H9 (cell line): ENCODE data around the gene ATP5PB. TPM values are rescaled to one million over a fixed set of nuclear protein-coding genes. Genes with fewer than 3 reads are reported as not detected.

ENCODE experiments used
- DNase-seq: peaks from one replicate; pipeline ENCODE4 v3.0.0-alpha.2; 2017
- H2AFZ ChIP-seq: one replicate; pipeline ENCODE4 v1.6.1; 2013; ENCODE audit warnings: mild to moderate bottlenecking, low read length, control low read depth, moderate library complexity
- H2AK5ac ChIP-seq: 2 replicates; pipeline ENCODE4 v1.6.1; 2013; ENCODE audit warnings: low read length, control low read depth, mixed read lengths; ENCODE audit not compliant: insufficient read length
- H2BK120ac ChIP-seq: one replicate; pipeline ENCODE4 v1.6.1; 2013; ENCODE audit warnings: low read depth, mild to moderate bottlenecking, low read length, control low read depth, inconsistent platforms; ENCODE audit not compliant: poor library complexity, severe bottlenecking
- H2BK12ac ChIP-seq: 2 replicates; pipeline ENCODE4 v1.6.1; 2013; ENCODE audit warnings: low read length, control low read depth, mixed read lengths, low read depth; ENCODE audit not compliant: insufficient read length
- H2BK15ac ChIP-seq: 2 replicates; pipeline ENCODE4 v1.6.1; 2013; ENCODE audit warnings: low read depth, low read length, control low read depth
- H2BK20ac ChIP-seq: one replicate; pipeline ENCODE4 v1.6.1; 2013; ENCODE audit warnings: low read depth, mild to moderate bottlenecking, low read length, control low read depth, inconsistent platforms; ENCODE audit not compliant: poor library complexity, severe bottlenecking
- H2BK5ac ChIP-seq: 2 replicates; pipeline ENCODE4 v1.6.1; 2013; ENCODE audit warnings: low read length, control low read depth, mixed read lengths; ENCODE audit not compliant: insufficient read length
- H3K14ac ChIP-seq: 2 replicates; pipeline ENCODE4 v1.6.1; 2013; ENCODE audit warnings: low read length, control low read depth; ENCODE audit not compliant: insufficient read depth
- H3K18ac ChIP-seq: 2 replicates; pipeline ENCODE4 v1.6.1; 2013; ENCODE audit warnings: low read depth, mild to moderate bottlenecking, mixed read lengths, low read length, control low read depth; ENCODE audit not compliant: insufficient read length
- H3K23ac ChIP-seq: 2 replicates; pipeline ENCODE4 v1.6.1; 2013; ENCODE audit warnings: low read length, control low read depth, mixed read lengths, low read depth; ENCODE audit not compliant: insufficient read length
- H3K23me2 ChIP-seq: 2 replicates; pipeline ENCODE4 v1.6.1; 2013; ENCODE audit warnings: low read depth, mild to moderate bottlenecking, mixed read lengths, low read length, control low read depth; ENCODE audit not compliant: insufficient read length, poor library complexity, severe bottlenecking
- H3K27ac ChIP-seq: 2 replicates; pipeline ENCODE4 v1.5.1; 2013; ENCODE audit warnings: low read length, control low read depth, mixed read lengths, low read depth; ENCODE audit not compliant: insufficient read length
- H3K27me3 ChIP-seq: 2 replicates; pipeline ENCODE4 v1.6.1; 2013; ENCODE audit warnings: low read length, control low read depth, inconsistent platforms; ENCODE audit not compliant: insufficient read depth
- H3K4ac ChIP-seq: 2 replicates; pipeline ENCODE4 v1.6.1; 2013; ENCODE audit warnings: low read depth, mild to moderate bottlenecking, control low read depth, inconsistent platforms, low read length, moderate library complexity
- H3K4me1 ChIP-seq: 2 replicates; pipeline ENCODE4 v1.6.1; 2013; ENCODE audit warnings: low read length, control low read depth, inconsistent platforms; ENCODE audit not compliant: insufficient read depth
- H3K4me2 ChIP-seq: 2 replicates; pipeline ENCODE4 v1.6.1; 2013; ENCODE audit warnings: low read length, control low read depth, mixed read lengths; ENCODE audit not compliant: insufficient read length, insufficient read depth
- H3K56ac ChIP-seq: 2 replicates; pipeline ENCODE4 v1.6.1; 2013; ENCODE audit warnings: low read depth, mild to moderate bottlenecking, mixed read lengths, low read length, control low read depth; ENCODE audit not compliant: insufficient read length
- H3K79me1 ChIP-seq: 2 replicates; pipeline ENCODE4 v1.6.1; 2013; ENCODE audit warnings: low read depth, mild to moderate bottlenecking, moderate library complexity, low read length, control low read depth, inconsistent platforms; ENCODE audit not compliant: insufficient read depth, poor library complexity, severe bottlenecking
- H3K79me2 ChIP-seq: 2 replicates; pipeline ENCODE4 v1.6.1; 2013; ENCODE audit warnings: low read length, control low read depth, inconsistent platforms; ENCODE audit not compliant: insufficient read depth
- H3K9ac ChIP-seq: 2 replicates; pipeline ENCODE4 v1.6.1; 2013; ENCODE audit warnings: low read length, control low read depth, mixed read lengths; ENCODE audit not compliant: insufficient read length; ENCODE audit errors: extremely low read depth
- H3K9me3 ChIP-seq: one replicate; pipeline ENCODE4 v1.6.1; 2013; ENCODE audit warnings: low read depth, low read length, inconsistent platforms; ENCODE audit not compliant: control insufficient read depth
- H3T11ph ChIP-seq: one replicate; pipeline ENCODE4 v1.6.1; 2013; ENCODE audit warnings: mild to moderate bottlenecking, low read length, control low read depth, inconsistent platforms
- H4K20me1 ChIP-seq: one replicate; pipeline ENCODE4 v1.6.1; 2013; ENCODE audit not compliant: control insufficient read depth, insufficient read length, insufficient read depth
- H4K5ac ChIP-seq: 2 replicates; pipeline ENCODE4 v1.6.1; 2013; ENCODE audit warnings: low read depth, mild to moderate bottlenecking, mixed read lengths, low read length, control low read depth; ENCODE audit not compliant: insufficient read length
- H4K8ac ChIP-seq: replicated peaks from 2 replicates; pipeline ENCODE4 v1.6.1; 2013; ENCODE audit warnings: low read length, control low read depth, mixed read lengths, low read depth; ENCODE audit not compliant: insufficient read length
- H4K91ac ChIP-seq: 2 replicates; pipeline ENCODE4 v1.6.1; 2013; ENCODE audit warnings: low read depth, mild to moderate bottlenecking, moderate library complexity, mixed read lengths, low read length, control low read depth; ENCODE audit not compliant: insufficient read length
- H3K27ac Mint-ChIP-seq, 3 experiments: 2 replicates in 2 of 3; 3 replicates in 1 of 3; pipeline ENCODE4 v1.8.0; 2020 to 2021; ENCODE audit warnings: mixed read lengths in 3 of 3, mild to moderate bottlenecking in 1 of 3, moderate library complexity in 1 of 3
- H3K27me3 Mint-ChIP-seq: 2 replicates; pipeline ENCODE4 v1.8.0; 2021; ENCODE audit warnings: low read depth, mild to moderate bottlenecking, moderate library complexity, mixed read lengths
- H3K36me3 Mint-ChIP-seq, 3 experiments: 2 replicates in 2 of 3; 3 replicates in 1 of 3; pipeline ENCODE4 v1.8.0; 2020 to 2021; ENCODE audit warnings: low read depth in 3 of 3, mixed read lengths in 3 of 3; ENCODE audit not compliant: insufficient read depth in 1 of 3
- H3K4me1 Mint-ChIP-seq, 2 experiments: 2 replicates each; pipeline ENCODE4 v1.8.0; 2020; ENCODE audit warnings: mixed read lengths in 2 of 2
- H3K4me3 Mint-ChIP-seq, 2 experiments: 2 replicates in 1 of 2; 3 replicates in 1 of 2; pipeline ENCODE4 v1.8.0; 2020 to 2021; ENCODE audit warnings: mild to moderate bottlenecking in 2 of 2, mixed read lengths in 2 of 2, moderate library complexity in 1 of 2
- H3K9me3 Mint-ChIP-seq, 2 experiments: 2 replicates in 1 of 2; 3 replicates in 1 of 2; pipeline ENCODE4 v1.8.0; 2020; ENCODE audit warnings: mild to moderate bottlenecking in 2 of 2, mixed read lengths in 2 of 2, moderate library complexity in 1 of 2
- CTCF ChIP-seq: fragments of 200-600 bp; sonication (generic); conservative IDR thresholded peaks from 3 replicates; pipeline ENCODE4 v1.8.0; 2021; ENCODE audit warnings: antibody characterized with exemption, mild to moderate bottlenecking
- WGBS: extraction: QIAGEN DNeasy Blood & Tissue Kit; methylation state at CpG from one replicate; pipeline ENCODE4 v1.1.7; 2013; ENCODE audit warnings: missing lambda C conversion rate, low lambda C conversion rate, mixed read lengths; ENCODE audit not compliant: insufficient read length; ENCODE audit errors: extremely low coverage; 5-methylcytosine and 5-hydroxymethylcytosine counted together
- total RNA-seq: library from RNA; stranded (reverse); gene quantifications from 2 replicates; pipeline ENCODE4 v1.2.1, GENCODE V29; 2021

Gene ATP5PB
- total RNA-seq, 1 experiment from 2014 or later, result 250 TPM

GRCh38 chr1:111474521-111474920, 25.3 kb downstream of the ATP5PB start:
- no CpG with 5 or more reads among the region's 4 CpGs for WGBS
- Histone ChIP-seq H2AFZ (no peak overlapping the region), H3K27ac (no peak overlapping the region), H3K23me2 (no peaks in the 10 kb centered on the region), H3K27me3 (no peaks in the 10 kb centered on the region), H4K20me1 (no peaks in the 10 kb centered on the region), H2BK120ac (no peak overlapping the region), H3K4me2 (no peak overlapping the region), H2BK12ac (no peak overlapping the region), H3K56ac (no peak overlapping the region), H4K8ac (no peak overlapping the region), H3K4ac (no peak overlapping the region), H4K91ac (no peak overlapping the region), H3K4me1 (no peaks in the 10 kb centered on the region), H3K9ac (no peak overlapping the region), H3K9me3 (no peaks in the 10 kb centered on the region), H3K23ac (no peak overlapping the region), H3K14ac (no peak overlapping the region), H3K79me1 (no peaks in the 10 kb centered on the region), H3T11ph (no peak overlapping the region), H2BK5ac (no peak overlapping the region), H2AK5ac (no peak overlapping the region), H2BK20ac (no peak overlapping the region), H4K5ac (no peak overlapping the region), H3K79me2 (no peaks in the 10 kb centered on the region), H3K18ac (no peak overlapping the region), H2BK15ac (no peak overlapping the region)
- no peak overlapping the region for H3K4me3 Mint-ChIP-seq
- H3K4me1 Mint-ChIP-seq, result no peaks in the 10 kb centered on the region
- H3K9me3 Mint-ChIP-seq, result no peaks in the 10 kb centered on the region
- H3K36me3 Mint-ChIP-seq, result no peaks in the 10 kb centered on the region; a peak in 1 of 7 replicates
- H3K27ac Mint-ChIP-seq, result no peak overlapping the region
- no peak for TF ChIP-seq CTCF
- no peak for DNase-seq
- no peaks in the 10 kb centered on the region; the same call in 1 of the 2 replicates for H3K27me3 Mint-ChIP-seq
